H9 (cell line): ENCODE data around the gene PTPRN2. TPM values are rescaled to one million over a fixed set of nuclear protein-coding genes. Genes with fewer than 3 reads are reported as not detected.

Experiments used
- DNase-seq: peaks from one replicate; pipeline ENCODE4 v3.0.0-alpha.2; 2017
- H2AFZ ChIP-seq: one replicate; pipeline ENCODE4 v1.6.1; 2013; ENCODE audit warnings: mild to moderate bottlenecking, low read length, control low read depth, moderate library complexity
- H2AK5ac ChIP-seq: 2 replicates; pipeline ENCODE4 v1.6.1; 2013; ENCODE audit warnings: low read length, control low read depth, mixed read lengths; ENCODE audit not compliant: insufficient read length
- H2BK120ac ChIP-seq: one replicate; pipeline ENCODE4 v1.6.1; 2013; ENCODE audit warnings: low read depth, mild to moderate bottlenecking, low read length, control low read depth, inconsistent platforms; ENCODE audit not compliant: poor library complexity, severe bottlenecking
- H2BK12ac ChIP-seq: 2 replicates; pipeline ENCODE4 v1.6.1; 2013; ENCODE audit warnings: low read length, control low read depth, mixed read lengths, low read depth; ENCODE audit not compliant: insufficient read length
- H2BK15ac ChIP-seq: 2 replicates; pipeline ENCODE4 v1.6.1; 2013; ENCODE audit warnings: low read depth, low read length, control low read depth
- H2BK20ac ChIP-seq: one replicate; pipeline ENCODE4 v1.6.1; 2013; ENCODE audit warnings: low read depth, mild to moderate bottlenecking, low read length, control low read depth, inconsistent platforms; ENCODE audit not compliant: poor library complexity, severe bottlenecking
- H2BK5ac ChIP-seq: 2 replicates; pipeline ENCODE4 v1.6.1; 2013; ENCODE audit warnings: low read length, control low read depth, mixed read lengths; ENCODE audit not compliant: insufficient read length
- H3K14ac ChIP-seq: 2 replicates; pipeline ENCODE4 v1.6.1; 2013; ENCODE audit warnings: low read length, control low read depth; ENCODE audit not compliant: insufficient read depth
- H3K18ac ChIP-seq: 2 replicates; pipeline ENCODE4 v1.6.1; 2013; ENCODE audit warnings: low read depth, mild to moderate bottlenecking, mixed read lengths, low read length, control low read depth; ENCODE audit not compliant: insufficient read length
- H3K23ac ChIP-seq: 2 replicates; pipeline ENCODE4 v1.6.1; 2013; ENCODE audit warnings: low read length, control low read depth, mixed read lengths, low read depth; ENCODE audit not compliant: insufficient read length
- H3K23me2 ChIP-seq: 2 replicates; pipeline ENCODE4 v1.6.1; 2013; ENCODE audit warnings: low read depth, mild to moderate bottlenecking, mixed read lengths, low read length, control low read depth; ENCODE audit not compliant: insufficient read length, poor library complexity, severe bottlenecking
- H3K27ac ChIP-seq: 2 replicates; pipeline ENCODE4 v1.5.1; 2013; ENCODE audit warnings: low read length, control low read depth, mixed read lengths, low read depth; ENCODE audit not compliant: insufficient read length
- H3K27me3 ChIP-seq: 2 replicates; pipeline ENCODE4 v1.6.1; 2013; ENCODE audit warnings: low read length, control low read depth, inconsistent platforms; ENCODE audit not compliant: insufficient read depth
- H3K4ac ChIP-seq: 2 replicates; pipeline ENCODE4 v1.6.1; 2013; ENCODE audit warnings: low read depth, mild to moderate bottlenecking, control low read depth, inconsistent platforms, low read length, moderate library complexity
- H3K4me1 ChIP-seq: 2 replicates; pipeline ENCODE4 v1.6.1; 2013; ENCODE audit warnings: low read length, control low read depth, inconsistent platforms; ENCODE audit not compliant: insufficient read depth
- H3K4me2 ChIP-seq: 2 replicates; pipeline ENCODE4 v1.6.1; 2013; ENCODE audit warnings: low read length, control low read depth, mixed read lengths; ENCODE audit not compliant: insufficient read length, insufficient read depth
- H3K56ac ChIP-seq: 2 replicates; pipeline ENCODE4 v1.6.1; 2013; ENCODE audit warnings: low read depth, mild to moderate bottlenecking, mixed read lengths, low read length, control low read depth; ENCODE audit not compliant: insufficient read length
- H3K79me1 ChIP-seq: 2 replicates; pipeline ENCODE4 v1.6.1; 2013; ENCODE audit warnings: low read depth, mild to moderate bottlenecking, moderate library complexity, low read length, control low read depth, inconsistent platforms; ENCODE audit not compliant: insufficient read depth, poor library complexity, severe bottlenecking
- H3K79me2 ChIP-seq: 2 replicates; pipeline ENCODE4 v1.6.1; 2013; ENCODE audit warnings: low read length, control low read depth, inconsistent platforms; ENCODE audit not compliant: insufficient read depth
- H3K9ac ChIP-seq: 2 replicates; pipeline ENCODE4 v1.6.1; 2013; ENCODE audit warnings: low read length, control low read depth, mixed read lengths; ENCODE audit not compliant: insufficient read length; ENCODE audit errors: extremely low read depth
- H3K9me3 ChIP-seq: one replicate; pipeline ENCODE4 v1.6.1; 2013; ENCODE audit warnings: low read depth, low read length, inconsistent platforms; ENCODE audit not compliant: control insufficient read depth
- H3T11ph ChIP-seq: one replicate; pipeline ENCODE4 v1.6.1; 2013; ENCODE audit warnings: mild to moderate bottlenecking, low read length, control low read depth, inconsistent platforms
- H4K20me1 ChIP-seq: one replicate; pipeline ENCODE4 v1.6.1; 2013; ENCODE audit not compliant: control insufficient read depth, insufficient read length, insufficient read depth
- H4K5ac ChIP-seq: 2 replicates; pipeline ENCODE4 v1.6.1; 2013; ENCODE audit warnings: low read depth, mild to moderate bottlenecking, mixed read lengths, low read length, control low read depth; ENCODE audit not compliant: insufficient read length
- H4K8ac ChIP-seq: replicated peaks from 2 replicates; pipeline ENCODE4 v1.6.1; 2013; ENCODE audit warnings: low read length, control low read depth, mixed read lengths, low read depth; ENCODE audit not compliant: insufficient read length
- H4K91ac ChIP-seq: 2 replicates; pipeline ENCODE4 v1.6.1; 2013; ENCODE audit warnings: low read depth, mild to moderate bottlenecking, moderate library complexity, mixed read lengths, low read length, control low read depth; ENCODE audit not compliant: insufficient read length
- H3K27ac Mint-ChIP-seq, 3 experiments: 2 replicates in 2 of 3; 3 replicates in 1 of 3; pipeline ENCODE4 v1.8.0; 2020 to 2021; ENCODE audit warnings: mixed read lengths in 3 of 3, mild to moderate bottlenecking in 1 of 3, moderate library complexity in 1 of 3
- H3K27me3 Mint-ChIP-seq: 2 replicates; pipeline ENCODE4 v1.8.0; 2021; ENCODE audit warnings: low read depth, mild to moderate bottlenecking, moderate library complexity, mixed read lengths
- H3K36me3 Mint-ChIP-seq, 3 experiments: 2 replicates in 2 of 3; 3 replicates in 1 of 3; pipeline ENCODE4 v1.8.0; 2020 to 2021; ENCODE audit warnings: low read depth in 3 of 3, mixed read lengths in 3 of 3; ENCODE audit not compliant: insufficient read depth in 1 of 3
- H3K4me1 Mint-ChIP-seq, 2 experiments: 2 replicates each; pipeline ENCODE4 v1.8.0; 2020; ENCODE audit warnings: mixed read lengths in 2 of 2
- H3K4me3 Mint-ChIP-seq, 2 experiments: 2 replicates in 1 of 2; 3 replicates in 1 of 2; pipeline ENCODE4 v1.8.0; 2020 to 2021; ENCODE audit warnings: mild to moderate bottlenecking in 2 of 2, mixed read lengths in 2 of 2, moderate library complexity in 1 of 2
- H3K9me3 Mint-ChIP-seq, 2 experiments: 2 replicates in 1 of 2; 3 replicates in 1 of 2; pipeline ENCODE4 v1.8.0; 2020; ENCODE audit warnings: mild to moderate bottlenecking in 2 of 2, mixed read lengths in 2 of 2, moderate library complexity in 1 of 2
- CTCF ChIP-seq: fragments of 200-600 bp; sonication (generic); conservative IDR thresholded peaks from 3 replicates; pipeline ENCODE4 v1.8.0; 2021; ENCODE audit warnings: antibody characterized with exemption, mild to moderate bottlenecking
- WGBS: extraction: QIAGEN DNeasy Blood & Tissue Kit; methylation state at CpG from one replicate; pipeline ENCODE4 v1.1.7; 2013; ENCODE audit warnings: missing lambda C conversion rate, low lambda C conversion rate, mixed read lengths; ENCODE audit not compliant: insufficient read length; ENCODE audit errors: extremely low coverage; 5-methylcytosine and 5-hydroxymethylcytosine counted together
- total RNA-seq: library from RNA; stranded (reverse); gene quantifications from 2 replicates; pipeline ENCODE4 v1.2.1, GENCODE V29; 2021

Gene PTPRN2
- total RNA-seq, 1 experiment from 2014 or later: 5.2 TPM

- Histone ChIP-seq H3K79me2 (no peaks in the 10 kb centered on the region), H3K9ac (no peak overlapping the region), H2BK120ac (no peak overlapping the region), H3K79me1 (no peaks in the 10 kb centered on the region), H3K4me2 (no peak overlapping the region), H4K5ac (no peak overlapping the region), H3K18ac (no peak overlapping the region), H3K56ac (no peak overlapping the region), H3K23me2 (no peaks in the 10 kb centered on the region), H2BK20ac (no peak overlapping the region), H3K27ac (no peak overlapping the region), H3K4ac (no peak overlapping the region), H3T11ph (no peak overlapping the region), H3K14ac (no peak overlapping the region), H2AFZ (no peak overlapping the region), H4K8ac (no peak overlapping the region), H4K91ac (no peak overlapping the region), H2BK5ac (no peak overlapping the region), H3K4me1 (no peaks in the 10 kb centered on the region), H3K27me3 (no peaks in the 10 kb centered on the region), H3K23ac (no peak overlapping the region), H3K9me3 (no peaks in the 10 kb centered on the region), H2BK15ac (no peak overlapping the region), H4K20me1 (no peaks in the 10 kb centered on the region), H2AK5ac (no peak overlapping the region), H2BK12ac (no peak overlapping the region)
- DNase-seq: no peak
- no CpG with 5 or more reads among the region's 4 CpGs for WGBS
- Mint-ChIP-seq H3K4me3 (no peak overlapping the region), H3K36me3 (peaks cover 17 to 43% (median 26%) of the 10 kb centered on the region in 3 experiments), H3K9me3 (no peaks in the 10 kb centered on the region), H3K27ac (no peak overlapping the region; a peak in 2 of 7 replicates), H3K27me3 (no peaks in the 10 kb centered on the region), H3K4me1 (no peaks in the 10 kb centered on the region)
- no peak for TF ChIP-seq CTCF
Observed at GRCh38 chr7:158606129-158606528, 18.5 kb upstream of the PTPRN2 start.
